Epithelial cell of esophagus (primary cell): Measurements from ENCODE around the gene TMCO4.
"Not testable (repeated sequence)": the region's sequence is repeated elsewhere in the genome, so short reads cannot be mapped to it uniquely, and the experiment has no call there.

ENCODE experiments used
- DNase-seq: peaks from one replicate; pipeline ENCODE4 v3.0.0; 2010; ENCODE audit warnings: low read depth
- H3K4me3 ChIP-seq: 2 replicates; pipeline ENCODE4 v1.5.1; 2011; ENCODE audit warnings: mild to moderate bottlenecking, low read length, control low read depth
- TF ChIP-seq, protein P1 (sequence below): IDR thresholded peaks from 2 replicates; pipeline ENCODE4 v1.5.1; 2011; ENCODE audit warnings: low read depth, mild to moderate bottlenecking, low read length, control low read depth, inconsistent platforms; ENCODE audit not compliant: insufficient read depth; ENCODE audit errors: missing control alignments

The TMCO4 gene

DNA sequence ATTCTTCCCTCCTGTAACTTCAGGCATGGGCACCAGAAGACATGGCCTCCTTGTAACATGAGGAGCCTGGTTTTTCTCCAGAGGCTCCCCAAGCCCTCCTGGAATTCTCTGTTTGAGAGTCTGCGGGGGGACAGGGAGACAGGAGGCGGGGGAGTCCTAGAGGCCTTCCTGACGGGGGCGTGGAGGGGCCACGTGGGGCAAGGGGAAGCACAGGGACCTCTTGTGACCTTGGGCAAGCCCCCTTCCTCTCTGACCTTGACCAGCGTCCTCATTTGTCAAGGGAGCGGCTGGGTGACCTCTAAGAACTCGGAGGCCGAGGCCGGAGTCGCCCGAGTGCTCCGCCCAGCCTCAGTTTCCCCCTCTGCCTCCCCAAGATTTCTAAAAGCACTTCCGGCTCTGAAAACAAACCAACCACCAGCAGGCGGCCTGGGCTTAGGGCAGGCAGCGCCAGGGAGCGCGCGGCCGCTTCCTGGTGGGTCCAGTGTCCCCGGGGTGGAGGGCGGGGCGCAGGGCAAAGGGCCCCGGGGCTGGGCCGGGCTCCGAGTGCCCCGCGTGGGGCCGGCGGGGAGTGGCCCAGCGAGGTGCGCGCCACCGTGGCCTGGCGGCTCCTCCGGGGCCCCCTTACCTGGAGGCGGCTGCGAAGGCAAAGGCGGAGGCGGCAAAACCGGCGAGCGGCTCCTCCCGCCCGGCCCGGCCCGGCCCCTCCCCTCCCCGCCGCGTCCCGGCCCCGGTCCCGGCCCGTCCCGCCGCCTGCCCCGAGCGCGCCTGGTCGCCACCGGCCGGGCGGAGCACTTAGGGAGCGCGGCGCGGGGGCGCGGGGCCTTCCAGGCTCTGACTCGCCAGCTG lies at the start of gene TMCO4:
Gene TMCO4 (minus strand): TSS at position 687 of the 846 bp plus-strand sequence. CDS start 19,158 bp downstream, outside the sequence.
- peak; percentile 28 for DNase-seq
- TF ChIP-seq, protein P1, sequence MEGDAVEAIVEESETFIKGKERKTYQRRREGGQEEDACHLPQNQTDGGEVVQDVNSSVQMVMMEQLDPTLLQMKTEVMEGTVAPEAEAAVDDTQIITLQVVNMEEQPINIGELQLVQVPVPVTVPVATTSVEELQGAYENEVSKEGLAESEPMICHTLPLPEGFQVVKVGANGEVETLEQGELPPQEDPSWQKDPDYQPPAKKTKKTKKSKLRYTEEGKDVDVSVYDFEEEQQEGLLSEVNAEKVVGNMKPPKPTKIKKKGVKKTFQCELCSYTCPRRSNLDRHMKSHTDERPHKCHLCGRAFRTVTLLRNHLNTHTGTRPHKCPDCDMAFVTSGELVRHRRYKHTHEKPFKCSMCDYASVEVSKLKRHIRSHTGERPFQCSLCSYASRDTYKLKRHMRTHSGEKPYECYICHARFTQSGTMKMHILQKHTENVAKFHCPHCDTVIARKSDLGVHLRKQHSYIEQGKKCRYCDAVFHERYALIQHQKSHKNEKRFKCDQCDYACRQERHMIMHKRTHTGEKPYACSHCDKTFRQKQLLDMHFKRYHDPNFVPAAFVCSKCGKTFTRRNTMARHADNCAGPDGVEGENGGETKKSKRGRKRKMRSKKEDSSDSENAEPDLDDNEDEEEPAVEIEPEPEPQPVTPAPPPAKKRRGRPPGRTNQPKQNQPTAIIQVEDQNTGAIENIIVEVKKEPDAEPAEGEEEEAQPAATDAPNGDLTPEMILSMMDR, result peak; percentile 41
- peak within 1 kb of the TSS; percentile 52 for H3K4me3 ChIP-seq

DNA sequence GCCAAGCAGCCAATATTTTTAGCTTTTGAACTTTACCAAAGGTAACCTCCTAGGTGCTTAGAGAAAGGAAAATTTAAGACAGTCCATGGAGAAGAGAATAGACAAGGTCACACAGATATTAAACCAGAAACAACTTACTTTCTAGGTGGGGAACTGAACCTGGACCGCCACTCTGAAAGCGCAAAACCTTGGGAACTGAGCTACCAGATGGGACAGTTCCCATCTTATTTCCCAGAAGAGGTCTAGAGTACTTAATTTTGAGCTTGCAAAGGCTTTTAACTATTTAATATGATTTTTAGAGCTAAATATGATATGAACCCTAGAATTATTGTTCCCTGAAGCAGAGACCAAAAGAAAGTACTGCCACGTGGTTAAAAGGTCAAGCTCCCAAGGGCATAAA lies 49.6 kb upstream of the TMCO4 start:
- DNase-seq, H3K4me3 ChIP-seq: not testable (repeated sequence)

DNA sequence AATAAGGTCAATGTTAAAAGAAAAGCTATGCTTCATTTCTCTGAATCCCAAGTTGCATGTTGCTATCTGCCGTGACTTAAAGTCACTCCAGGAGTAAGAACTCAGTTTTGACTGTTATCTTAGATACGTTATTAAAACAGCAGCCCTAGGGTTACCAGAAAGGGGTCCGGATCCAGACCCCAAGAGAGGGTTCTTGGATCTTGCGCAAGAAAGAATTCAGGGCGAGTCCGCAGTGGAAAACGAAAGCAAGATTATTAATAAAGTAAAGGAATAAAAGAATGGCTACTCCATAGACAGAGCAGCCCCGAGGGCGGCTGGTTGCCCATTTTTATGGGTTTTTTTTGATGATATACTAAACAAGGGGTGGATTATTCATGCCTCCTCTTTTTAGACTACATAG lies 47.6 kb upstream of the TMCO4 start:
- H3K4me3 ChIP-seq, DNase-seq: not testable (repeated sequence)

DNA sequence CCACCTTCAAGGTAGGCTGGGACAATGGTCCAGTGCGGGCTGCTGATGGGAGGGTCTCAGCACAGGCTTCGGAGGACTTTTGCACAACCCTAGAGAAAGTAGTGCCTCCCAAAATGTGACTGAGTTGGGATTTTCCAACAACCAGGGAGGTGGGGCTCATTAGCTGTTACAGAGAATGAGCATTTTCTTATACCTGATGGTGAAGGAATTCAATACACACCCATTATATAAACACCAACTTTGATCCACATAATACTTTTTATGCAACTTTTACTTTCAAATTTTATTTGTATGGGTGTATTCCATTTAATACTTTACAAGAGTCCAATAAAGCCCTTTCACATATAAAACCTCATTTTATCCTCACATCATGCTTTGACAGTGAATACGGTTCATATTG lies 46.6 kb upstream of the TMCO4 start:
- no peak overlapping the region for H3K4me3 ChIP-seq
- TF ChIP-seq, protein P1, result no peak
- no peak for DNase-seq

DNA sequence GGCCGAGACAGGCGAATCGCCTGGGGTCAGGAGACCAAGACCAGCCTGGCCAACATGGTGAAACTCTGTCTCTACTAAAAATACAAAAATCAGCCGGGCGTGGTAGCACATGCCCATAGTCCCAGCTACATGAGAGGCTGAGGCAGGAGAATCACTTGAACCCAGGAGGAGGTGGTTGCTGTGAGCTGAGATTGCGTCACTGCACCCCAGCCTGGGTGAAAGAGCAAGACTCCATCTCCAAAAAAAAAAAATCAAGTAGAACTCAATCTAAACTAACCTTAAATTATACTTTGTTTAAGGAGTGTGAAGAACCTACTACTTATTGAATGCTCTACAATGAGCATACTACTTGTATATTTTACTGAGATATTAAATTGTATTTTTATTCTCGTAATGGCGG lies 45.8 kb upstream of the TMCO4 start:
- TF ChIP-seq, protein P1, result no peak
- no peak for DNase-seq
- H3K4me3 ChIP-seq, result no peak overlapping the region

DNA sequence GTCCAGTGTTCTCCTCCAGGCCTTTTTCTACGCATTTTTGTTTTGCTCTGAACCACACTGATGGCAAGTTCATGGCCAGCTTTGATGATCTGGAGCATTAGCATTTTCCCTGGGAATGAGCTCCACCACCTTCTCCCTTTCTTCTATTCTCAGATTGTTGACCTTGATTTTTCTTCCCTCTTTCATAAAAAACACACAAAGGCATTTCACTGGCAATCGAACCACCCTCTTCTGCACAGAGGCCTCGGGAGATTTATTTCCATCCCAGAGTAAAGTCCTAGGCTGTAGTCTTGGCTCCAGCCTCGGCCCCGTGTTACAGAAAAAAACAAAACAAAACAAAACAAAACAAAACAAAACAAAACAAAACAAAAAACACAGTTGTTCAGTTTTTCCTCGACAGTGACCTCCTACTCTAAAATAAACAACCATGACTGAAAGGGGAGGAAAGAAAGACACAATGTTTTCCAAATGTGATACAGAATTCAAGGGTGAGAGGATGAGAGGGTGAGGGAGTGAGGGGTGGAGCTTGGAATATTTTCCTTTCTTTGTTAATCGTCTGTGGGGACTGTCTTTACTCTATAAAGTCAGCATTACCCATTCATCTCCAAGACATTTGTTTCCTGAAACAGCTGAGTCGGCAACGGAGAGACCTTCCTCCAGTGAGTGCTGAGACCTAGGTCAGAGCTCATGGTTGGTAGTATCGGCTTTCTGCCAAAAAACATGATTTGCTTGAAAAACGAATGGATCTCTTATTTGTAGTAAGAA lies 45.2 kb upstream of the TMCO4 start:
- TF ChIP-seq, protein P1, result no peak
- no peak overlapping the region for H3K4me3 ChIP-seq
- DNase-seq, result no peak

DNA sequence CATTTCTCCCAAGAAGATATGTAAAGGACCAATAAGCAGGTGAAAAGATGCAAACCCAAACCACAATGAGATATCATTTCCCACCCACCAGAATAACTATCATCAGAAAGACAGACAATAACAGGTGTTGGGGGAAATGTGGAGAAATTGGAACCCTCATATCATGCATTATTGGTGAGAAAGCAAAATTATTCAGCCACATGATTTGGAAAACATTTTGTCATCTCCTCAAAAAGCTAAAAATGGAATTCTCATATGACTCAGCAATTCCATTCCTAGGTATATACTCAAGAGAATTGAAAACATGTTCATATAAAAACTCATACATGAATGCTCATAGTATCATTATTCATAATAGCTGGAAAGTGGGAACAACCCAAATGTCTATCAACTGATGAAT lies 40.5 kb upstream of the TMCO4 start:
- DNase-seq, result no peak
- TF ChIP-seq, protein P1, result no peak
- H3K4me3 ChIP-seq, result no peak overlapping the region
